H1 (cell line): ENCODE results near the gene HK1.

Source experiments
- BACH1 ChIP-seq: IDR thresholded peaks from 2 replicates; pipeline ENCODE4 v1.6.1; 2012; ENCODE audit warnings: low read length, improper control_type of control experiment
- CTCF ChIP-seq, 3 experiments: IDR thresholded peaks; 1 replicate in 2 of 3; 2 replicates in 1 of 3; pipeline versions ENCODE4 v1.5.1 to v1.6.1; 2011; ENCODE audit warnings: low read length in 3 of 3, mild to moderate bottlenecking in 3 of 3, inconsistent platforms in 2 of 3, low read depth in 1 of 3, moderate library complexity in 1 of 3; ENCODE audit not compliant: insufficient read depth in 1 of 3; ENCODE audit errors: control extremely low read depth in 1 of 3
- EZH2 ChIP-seq: fragments of 200-600 bp; sonication (generic); IDR thresholded peaks from 2 replicates; pipeline ENCODE4 v1.7.1; 2012; ENCODE audit warnings: low read depth, mild to moderate bottlenecking, moderate library complexity, low read length, inconsistent platforms; ENCODE audit not compliant: severe bottlenecking
- GABPA ChIP-seq: IDR thresholded peaks from 2 replicates; pipeline ENCODE4 v1.6.1; 2011; ENCODE audit warnings: mild to moderate bottlenecking, low read length, moderate library complexity, borderline replicate concordance; ENCODE audit not compliant: insufficient read depth
- HDAC2 ChIP-seq, 2 experiments: fragments of 300-600 bp in 1 of 2; sonication (generic) in 1 of 2; IDR thresholded peaks; 2 replicates each; pipeline ENCODE4 v1.6.1; 2011 to 2012; ENCODE audit warnings: low read depth in 2 of 2, low read length in 2 of 2, mild to moderate bottlenecking in 2 of 2, moderate library complexity in 2 of 2, borderline replicate concordance in 1 of 2, inconsistent platforms in 1 of 2
- KDM1A ChIP-seq: fragments of 200-600, 300-600 bp; sonication (generic); IDR thresholded peaks from 2 replicates; pipeline ENCODE4 v1.7.1; 2016; ENCODE audit warnings: mild to moderate bottlenecking, low read length, borderline replicate concordance
- MAX ChIP-seq: IDR thresholded peaks from 2 replicates; pipeline ENCODE4 v1.6.1; 2012; ENCODE audit warnings: inconsistent platforms
- POLR2A ChIP-seq, 2 experiments: IDR thresholded peaks; 1 replicate in 1 of 2; 2 replicates in 1 of 2; pipeline ENCODE4 v1.6.1; 2011; ENCODE audit warnings: low read depth in 2 of 2, low read length in 2 of 2, mild to moderate bottlenecking in 2 of 2; ENCODE audit errors: control extremely low read depth in 1 of 2
- RAD21 ChIP-seq, 2 experiments: IDR thresholded peaks in 1 of 2; conservative IDR thresholded peaks in 1 of 2; 2 replicates each; pipeline ENCODE4 v1.6.1; 2011; ENCODE audit warnings: low read depth in 2 of 2, low read length in 2 of 2, improper control_type of control experiment in 1 of 2, inconsistent platforms in 1 of 2, mild to moderate bottlenecking in 1 of 2, moderate library complexity in 1 of 2
- RFX5 ChIP-seq: IDR thresholded peaks from 2 replicates; pipeline ENCODE4 v1.6.1; 2011; ENCODE audit warnings: low read depth, low read length, improper control_type of control experiment, borderline replicate concordance
- TAF1 ChIP-seq: IDR thresholded peaks from 2 replicates; pipeline ENCODE4 v1.6.1; 2011; ENCODE audit warnings: mild to moderate bottlenecking, low read depth, low read length

- TF ChIP-seq GABPA, result no peak
- TF ChIP-seq CTCF (IDR thresholded peaks at IDR 0.05; ENCODE audit: control extremely low read depth in 1 of 3, insufficient read depth in 1 of 3, low read depth in 1 of 3, low read length in 3 of 3), result no peak
- TF ChIP-seq KDM1A, result no peak
- TF ChIP-seq RFX5, result no peak
- TF ChIP-seq POLR2A (IDR thresholded peaks at IDR 0.05; ENCODE audit: control extremely low read depth in 1 of 2, low read depth in 2 of 2, low read length in 2 of 2), result no peak
- no peak for TF ChIP-seq MAX
- TF ChIP-seq TAF1, result no peak
- no peak for TF ChIP-seq BACH1
- no peak for TF ChIP-seq RAD21 (IDR thresholded peaks at IDR 0.05 in 1 of 2, conservative IDR thresholded peaks at IDR 0.05 in 1 of 2; ENCODE audit: low read depth in 2 of 2, low read length in 2 of 2)
- no peak for TF ChIP-seq HDAC2 (IDR thresholded peaks at IDR 0.05; ENCODE audit: borderline replicate concordance in 1 of 2, low read depth in 2 of 2, low read length in 2 of 2)
- TF ChIP-seq EZH2, result no peak
These were observed 12.8 kb upstream of the HK1 start for GRCh38 chr10:69265521-69265920.
